H9 (cell line): ENCODE measurements around the gene DDI2. TPM values are rescaled to one million over a fixed set of nuclear protein-coding genes. Genes with fewer than 3 reads are reported as not detected.
"Not testable (repeated sequence)": the region's sequence is repeated elsewhere in the genome, so short reads cannot be mapped to it uniquely, and the experiment has no call there.

ENCODE experiments used
- DNase-seq: peaks from one replicate; pipeline ENCODE4 v3.0.0-alpha.2; 2017
- H2AFZ ChIP-seq: one replicate; pipeline ENCODE4 v1.6.1; 2013; ENCODE audit warnings: mild to moderate bottlenecking, low read length, control low read depth, moderate library complexity
- H2AK5ac ChIP-seq: 2 replicates; pipeline ENCODE4 v1.6.1; 2013; ENCODE audit warnings: low read length, control low read depth, mixed read lengths; ENCODE audit not compliant: insufficient read length
- H2BK120ac ChIP-seq: one replicate; pipeline ENCODE4 v1.6.1; 2013; ENCODE audit warnings: low read depth, mild to moderate bottlenecking, low read length, control low read depth, inconsistent platforms; ENCODE audit not compliant: poor library complexity, severe bottlenecking
- H2BK12ac ChIP-seq: 2 replicates; pipeline ENCODE4 v1.6.1; 2013; ENCODE audit warnings: low read length, control low read depth, mixed read lengths, low read depth; ENCODE audit not compliant: insufficient read length
- H2BK15ac ChIP-seq: 2 replicates; pipeline ENCODE4 v1.6.1; 2013; ENCODE audit warnings: low read depth, low read length, control low read depth
- H2BK20ac ChIP-seq: one replicate; pipeline ENCODE4 v1.6.1; 2013; ENCODE audit warnings: low read depth, mild to moderate bottlenecking, low read length, control low read depth, inconsistent platforms; ENCODE audit not compliant: poor library complexity, severe bottlenecking
- H2BK5ac ChIP-seq: 2 replicates; pipeline ENCODE4 v1.6.1; 2013; ENCODE audit warnings: low read length, control low read depth, mixed read lengths; ENCODE audit not compliant: insufficient read length
- H3K14ac ChIP-seq: 2 replicates; pipeline ENCODE4 v1.6.1; 2013; ENCODE audit warnings: low read length, control low read depth; ENCODE audit not compliant: insufficient read depth
- H3K18ac ChIP-seq: 2 replicates; pipeline ENCODE4 v1.6.1; 2013; ENCODE audit warnings: low read depth, mild to moderate bottlenecking, mixed read lengths, low read length, control low read depth; ENCODE audit not compliant: insufficient read length
- H3K23ac ChIP-seq: 2 replicates; pipeline ENCODE4 v1.6.1; 2013; ENCODE audit warnings: low read length, control low read depth, mixed read lengths, low read depth; ENCODE audit not compliant: insufficient read length
- H3K23me2 ChIP-seq: 2 replicates; pipeline ENCODE4 v1.6.1; 2013; ENCODE audit warnings: low read depth, mild to moderate bottlenecking, mixed read lengths, low read length, control low read depth; ENCODE audit not compliant: insufficient read length, poor library complexity, severe bottlenecking
- H3K27ac ChIP-seq: 2 replicates; pipeline ENCODE4 v1.5.1; 2013; ENCODE audit warnings: low read length, control low read depth, mixed read lengths, low read depth; ENCODE audit not compliant: insufficient read length
- H3K27me3 ChIP-seq: 2 replicates; pipeline ENCODE4 v1.6.1; 2013; ENCODE audit warnings: low read length, control low read depth, inconsistent platforms; ENCODE audit not compliant: insufficient read depth
- H3K4ac ChIP-seq: 2 replicates; pipeline ENCODE4 v1.6.1; 2013; ENCODE audit warnings: low read depth, mild to moderate bottlenecking, control low read depth, inconsistent platforms, low read length, moderate library complexity
- H3K4me1 ChIP-seq: 2 replicates; pipeline ENCODE4 v1.6.1; 2013; ENCODE audit warnings: low read length, control low read depth, inconsistent platforms; ENCODE audit not compliant: insufficient read depth
- H3K4me2 ChIP-seq: 2 replicates; pipeline ENCODE4 v1.6.1; 2013; ENCODE audit warnings: low read length, control low read depth, mixed read lengths; ENCODE audit not compliant: insufficient read length, insufficient read depth
- H3K56ac ChIP-seq: 2 replicates; pipeline ENCODE4 v1.6.1; 2013; ENCODE audit warnings: low read depth, mild to moderate bottlenecking, mixed read lengths, low read length, control low read depth; ENCODE audit not compliant: insufficient read length
- H3K79me1 ChIP-seq: 2 replicates; pipeline ENCODE4 v1.6.1; 2013; ENCODE audit warnings: low read depth, mild to moderate bottlenecking, moderate library complexity, low read length, control low read depth, inconsistent platforms; ENCODE audit not compliant: insufficient read depth, poor library complexity, severe bottlenecking
- H3K79me2 ChIP-seq: 2 replicates; pipeline ENCODE4 v1.6.1; 2013; ENCODE audit warnings: low read length, control low read depth, inconsistent platforms; ENCODE audit not compliant: insufficient read depth
- H3K9ac ChIP-seq: 2 replicates; pipeline ENCODE4 v1.6.1; 2013; ENCODE audit warnings: low read length, control low read depth, mixed read lengths; ENCODE audit not compliant: insufficient read length; ENCODE audit errors: extremely low read depth
- H3K9me3 ChIP-seq: one replicate; pipeline ENCODE4 v1.6.1; 2013; ENCODE audit warnings: low read depth, low read length, inconsistent platforms; ENCODE audit not compliant: control insufficient read depth
- H3T11ph ChIP-seq: one replicate; pipeline ENCODE4 v1.6.1; 2013; ENCODE audit warnings: mild to moderate bottlenecking, low read length, control low read depth, inconsistent platforms
- H4K20me1 ChIP-seq: one replicate; pipeline ENCODE4 v1.6.1; 2013; ENCODE audit not compliant: control insufficient read depth, insufficient read length, insufficient read depth
- H4K5ac ChIP-seq: 2 replicates; pipeline ENCODE4 v1.6.1; 2013; ENCODE audit warnings: low read depth, mild to moderate bottlenecking, mixed read lengths, low read length, control low read depth; ENCODE audit not compliant: insufficient read length
- H4K8ac ChIP-seq: replicated peaks from 2 replicates; pipeline ENCODE4 v1.6.1; 2013; ENCODE audit warnings: low read length, control low read depth, mixed read lengths, low read depth; ENCODE audit not compliant: insufficient read length
- H4K91ac ChIP-seq: 2 replicates; pipeline ENCODE4 v1.6.1; 2013; ENCODE audit warnings: low read depth, mild to moderate bottlenecking, moderate library complexity, mixed read lengths, low read length, control low read depth; ENCODE audit not compliant: insufficient read length
- H3K27ac Mint-ChIP-seq, 3 experiments: 2 replicates in 2 of 3; 3 replicates in 1 of 3; pipeline ENCODE4 v1.8.0; 2020 to 2021; ENCODE audit warnings: mixed read lengths in 3 of 3, mild to moderate bottlenecking in 1 of 3, moderate library complexity in 1 of 3
- H3K27me3 Mint-ChIP-seq: 2 replicates; pipeline ENCODE4 v1.8.0; 2021; ENCODE audit warnings: low read depth, mild to moderate bottlenecking, moderate library complexity, mixed read lengths
- H3K36me3 Mint-ChIP-seq, 3 experiments: 2 replicates in 2 of 3; 3 replicates in 1 of 3; pipeline ENCODE4 v1.8.0; 2020 to 2021; ENCODE audit warnings: low read depth in 3 of 3, mixed read lengths in 3 of 3; ENCODE audit not compliant: insufficient read depth in 1 of 3
- H3K4me1 Mint-ChIP-seq, 2 experiments: 2 replicates each; pipeline ENCODE4 v1.8.0; 2020; ENCODE audit warnings: mixed read lengths in 2 of 2
- H3K4me3 Mint-ChIP-seq, 2 experiments: 2 replicates in 1 of 2; 3 replicates in 1 of 2; pipeline ENCODE4 v1.8.0; 2020 to 2021; ENCODE audit warnings: mild to moderate bottlenecking in 2 of 2, mixed read lengths in 2 of 2, moderate library complexity in 1 of 2
- H3K9me3 Mint-ChIP-seq, 2 experiments: 2 replicates in 1 of 2; 3 replicates in 1 of 2; pipeline ENCODE4 v1.8.0; 2020; ENCODE audit warnings: mild to moderate bottlenecking in 2 of 2, mixed read lengths in 2 of 2, moderate library complexity in 1 of 2
- WGBS: extraction: QIAGEN DNeasy Blood & Tissue Kit; methylation state at CpG from one replicate; pipeline ENCODE4 v1.1.7; 2013; ENCODE audit warnings: missing lambda C conversion rate, low lambda C conversion rate, mixed read lengths; ENCODE audit not compliant: insufficient read length; ENCODE audit errors: extremely low coverage; 5-methylcytosine and 5-hydroxymethylcytosine counted together
- total RNA-seq: library from RNA; stranded (reverse); gene quantifications from 2 replicates; pipeline ENCODE4 v1.2.1, GENCODE V29; 2021

Gene DDI2
- total RNA-seq, 1 experiment from 2014 or later, result 45.0 TPM

DNA sequence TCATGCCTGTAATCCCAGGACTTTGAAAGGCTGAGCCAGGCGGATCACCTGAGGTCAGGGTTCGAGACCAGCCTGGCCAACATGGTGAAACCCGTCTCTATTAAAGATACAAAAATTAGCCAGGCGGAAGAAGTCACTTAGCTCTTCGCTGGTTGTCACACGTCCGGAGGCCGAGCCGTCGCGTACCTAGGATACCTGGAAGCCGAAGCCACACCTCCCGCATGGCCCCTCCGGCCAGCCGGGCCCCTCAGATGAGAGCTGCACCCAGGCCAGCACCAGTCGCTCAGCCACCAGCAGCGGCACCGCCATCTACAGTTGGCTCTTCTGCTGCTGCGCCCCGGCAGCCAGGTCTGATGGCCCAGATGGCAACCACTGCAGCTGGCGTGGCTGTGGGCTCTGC is 12.9 kb upstream of the DDI2 start:
- H3K56ac ChIP-seq, H2BK120ac ChIP-seq, H3K79me2 ChIP-seq, H2AK5ac ChIP-seq, H3K23me2 ChIP-seq, H3K36me3 Mint-ChIP-seq, H3K4ac ChIP-seq, DNase-seq, H3K14ac ChIP-seq, H3K9me3 ChIP-seq, H4K5ac ChIP-seq, H3K9me3 Mint-ChIP-seq, H2BK15ac ChIP-seq, H4K8ac ChIP-seq, H4K91ac ChIP-seq, H3K23ac ChIP-seq, H4K20me1 ChIP-seq, H3K4me1 Mint-ChIP-seq, H3K9ac ChIP-seq, H3K4me2 ChIP-seq, H2BK20ac ChIP-seq, H2BK12ac ChIP-seq, H3K4me1 ChIP-seq, H3T11ph ChIP-seq, H3K79me1 ChIP-seq, H3K27me3 ChIP-seq, H2AFZ ChIP-seq, H3K18ac ChIP-seq, H2BK5ac ChIP-seq, H3K27ac ChIP-seq: not testable (repeated sequence)
- Mint-ChIP-seq H3K27ac (0 out of 7 replicates have a peak overlapping the region, but pooled peaks of 1 of the 3 experiments have one; percentile 59), H3K4me3 (peak overlapping the region in 1 of 2 experiments; percentile 79; a peak in 1 of 5 replicates), H3K27me3 (peaks cover 33% of the 10 kb centered on the region)
- no CpG with 5 or more reads among the region's 21 CpGs for WGBS
